WTC11 (cell line): ENCODE measurements around the gene SORCS2. TPM values are rescaled to one million over a fixed set of nuclear protein-coding genes. Genes with fewer than 3 reads are reported as not detected.

Experiments used
- ATAC-seq: fragments of 200-7000 bp; cut with Tn5 transposase; 2 replicates; pipeline ENCODE4 v1.10.0; 2021; ENCODE audit warnings: mild to moderate bottlenecking, moderate library complexity
- CTCF ChIA-PET: fragments of 300-600 bp; sonication (Branson Sonifier 250); formaldehyde crosslinking; loops from one replicate; lab custom pipeline; 2021; ENCODE audit warnings: antibody characterized with exemption; lab: Charles Lee
- POLR2A ChIA-PET: fragments of 350-600 bp; sonication (Branson Sonifier 250); formaldehyde crosslinking; loops from one replicate; lab custom pipeline; 2021; ENCODE audit warnings: antibody characterized with exemption; lab: Charles Lee
- DNase-seq: peaks from one replicate; pipeline ENCODE4 v3.0.0; 2021; ENCODE audit warnings: low spot score
- H3K27ac Mint-ChIP-seq: 2 replicates; pipeline ENCODE4 v1.8.0; 2021; ENCODE audit warnings: mixed read lengths
- H3K27me3 Mint-ChIP-seq: 2 replicates; pipeline ENCODE4 v1.8.0; 2021; ENCODE audit warnings: low read depth, mild to moderate bottlenecking, moderate library complexity, mixed read lengths
- H3K36me3 Mint-ChIP-seq: 2 replicates; pipeline ENCODE4 v1.8.0; 2021; ENCODE audit warnings: mixed read lengths
- H3K4me1 Mint-ChIP-seq: 2 replicates; pipeline ENCODE4 v1.8.0; 2022; ENCODE audit warnings: mixed read lengths
- H3K4me3 Mint-ChIP-seq: 2 replicates; pipeline ENCODE4 v1.8.0; 2021; ENCODE audit warnings: mild to moderate bottlenecking, moderate library complexity, mixed read lengths
- H3K9me3 Mint-ChIP-seq: 2 replicates; pipeline ENCODE4 v1.8.0; 2021; ENCODE audit warnings: mixed read lengths
- ATF1 ChIP-seq: sonication (generic); formaldehyde crosslinking; IDR thresholded peaks from 2 replicates; pipeline ENCODE4 v1.8.1; 2023; ENCODE audit warnings: mild to moderate bottlenecking, moderate library complexity, missing genetic modification reagents
- ATF3 ChIP-seq: sonication (generic); formaldehyde crosslinking; conservative IDR thresholded peaks from 2 replicates; pipeline ENCODE4 v1.8.1; 2022; ENCODE audit warnings: mild to moderate bottlenecking, missing genetic modification reagents
- HMGA2 ChIP-seq: fragments of 250-450 bp; sonication (Bioruptor Pico); IDR thresholded peaks from 2 replicates; pipeline ENCODE4 v1.4.0; 2021; ENCODE audit warnings: mild to moderate bottlenecking, moderate library complexity
- JAZF1 ChIP-seq: fragments of 250-450 bp; sonication (Bioruptor Pico); IDR thresholded peaks from 2 replicates; pipeline ENCODE4 v1.9.0; 2021; ENCODE audit warnings: moderate library complexity, mild to moderate bottlenecking, inconsistent platforms
- JUN ChIP-seq: sonication (generic); formaldehyde crosslinking; IDR thresholded peaks from 2 replicates; pipeline ENCODE4 v1.8.0; 2023; ENCODE audit warnings: mild to moderate bottlenecking, missing genetic modification reagents
- NR2C2 ChIP-seq: sonication (generic); formaldehyde crosslinking; IDR thresholded peaks from 2 replicates; pipeline ENCODE4 v1.8.0; 2022; ENCODE audit warnings: mild to moderate bottlenecking, missing genetic modification reagents
- RELA ChIP-seq: sonication (generic); formaldehyde crosslinking; IDR thresholded peaks from 2 replicates; pipeline ENCODE4 v1.8.1; 2022; ENCODE audit warnings: missing genetic modification reagents, mild to moderate bottlenecking, borderline replicate concordance
- TEAD1 ChIP-seq: sonication (generic); formaldehyde crosslinking; IDR thresholded peaks from 2 replicates; pipeline ENCODE4 v1.8.0; 2022; ENCODE audit warnings: mild to moderate bottlenecking, missing genetic modification reagents
- ZBTB21 ChIP-seq: sonication (generic); formaldehyde crosslinking; IDR thresholded peaks from 2 replicates; pipeline ENCODE4 v1.8.1; 2023; ENCODE audit warnings: mild to moderate bottlenecking, missing genetic modification reagents, borderline replicate concordance
- ZBTB43 ChIP-seq: sonication (generic); formaldehyde crosslinking; IDR thresholded peaks from 2 replicates; pipeline ENCODE4 v1.8.1; 2023; ENCODE audit warnings: mild to moderate bottlenecking, missing genetic modification reagents
- ZNF416 ChIP-seq: fragments of 250-450 bp; sonication (Bioruptor Pico); IDR thresholded peaks from 2 replicates; pipeline ENCODE4 v1.9.0; 2021; ENCODE audit warnings: mild to moderate bottlenecking, inconsistent platforms
- ZNF532 ChIP-seq: fragments of 250-450 bp; sonication (Bioruptor Pico); IDR thresholded peaks from 2 replicates; pipeline ENCODE4 v1.9.0; 2021; ENCODE audit warnings: mild to moderate bottlenecking, borderline replicate concordance
- total RNA-seq: library from RNA; stranded (reverse); gene quantifications from 3 replicates; pipeline ENCODE4 v1.2.3, GENCODE V29; 2021
- TF ChIP-seq, protein P1 (sequence below): sonication (generic); formaldehyde crosslinking; IDR thresholded peaks from 2 replicates; pipeline ENCODE4 v1.8.0; 2022; ENCODE audit warnings: missing genetic modification reagents
- TF ChIP-seq, protein P2 (sequence below): sonication (generic); formaldehyde crosslinking; IDR thresholded peaks from 2 replicates; pipeline ENCODE4 v1.8.1; 2022; ENCODE audit warnings: missing genetic modification reagents, borderline replicate concordance
- TF ChIP-seq, protein P3 (sequence below): sonication (generic); formaldehyde crosslinking; IDR thresholded peaks from 2 replicates; pipeline ENCODE4 v1.8.0; 2022; ENCODE audit warnings: mild to moderate bottlenecking, missing genetic modification reagents
- TF ChIP-seq, protein P4 (sequence below): fragments of 200-600 bp; IDR thresholded peaks from 2 replicates; pipeline ENCODE4 v1.8.0; 2022; ENCODE audit warnings: antibody characterized with exemption
- TF ChIP-seq, protein P5 (sequence below): fragments of 250-450 bp; sonication (Bioruptor Pico); IDR thresholded peaks from 2 replicates; pipeline ENCODE4 v2.1.2; 2022; ENCODE audit warnings: mild to moderate bottlenecking, moderate library complexity

SORCS2 gene
- total RNA-seq, 1 experiment from 2014 or later, result 6.6 TPM

GRCh38 chr4:7723625-7724024 is 531.3 kb downstream of the SORCS2 start:
- H3K4me3 Mint-ChIP-seq, result no peak overlapping the region
- CTCF ChIA-PET, result interaction anchor here (1.6 kb wide), 1 partner anchor 38 kb away, joined by 4 read pairs; no protein-coding TSS in a partner anchor
- no peak for DNase-seq
- H3K4me1 Mint-ChIP-seq, result no peaks in the 10 kb centered on the region
- no peaks in the 10 kb centered on the region; the same call in 1 of the 2 replicates for H3K36me3 Mint-ChIP-seq
- TF ChIP-seq ZNF416 (no peak), TEAD1 (CRISPR knock-in tag) (no peak), ATF1 (CRISPR knock-in tag) (no peak), RELA (no peak), ZBTB43 (CRISPR knock-in tag) (no peak), ZBTB21 (CRISPR knock-in tag) (no peak)
- TF ChIP-seq, protein P1, sequence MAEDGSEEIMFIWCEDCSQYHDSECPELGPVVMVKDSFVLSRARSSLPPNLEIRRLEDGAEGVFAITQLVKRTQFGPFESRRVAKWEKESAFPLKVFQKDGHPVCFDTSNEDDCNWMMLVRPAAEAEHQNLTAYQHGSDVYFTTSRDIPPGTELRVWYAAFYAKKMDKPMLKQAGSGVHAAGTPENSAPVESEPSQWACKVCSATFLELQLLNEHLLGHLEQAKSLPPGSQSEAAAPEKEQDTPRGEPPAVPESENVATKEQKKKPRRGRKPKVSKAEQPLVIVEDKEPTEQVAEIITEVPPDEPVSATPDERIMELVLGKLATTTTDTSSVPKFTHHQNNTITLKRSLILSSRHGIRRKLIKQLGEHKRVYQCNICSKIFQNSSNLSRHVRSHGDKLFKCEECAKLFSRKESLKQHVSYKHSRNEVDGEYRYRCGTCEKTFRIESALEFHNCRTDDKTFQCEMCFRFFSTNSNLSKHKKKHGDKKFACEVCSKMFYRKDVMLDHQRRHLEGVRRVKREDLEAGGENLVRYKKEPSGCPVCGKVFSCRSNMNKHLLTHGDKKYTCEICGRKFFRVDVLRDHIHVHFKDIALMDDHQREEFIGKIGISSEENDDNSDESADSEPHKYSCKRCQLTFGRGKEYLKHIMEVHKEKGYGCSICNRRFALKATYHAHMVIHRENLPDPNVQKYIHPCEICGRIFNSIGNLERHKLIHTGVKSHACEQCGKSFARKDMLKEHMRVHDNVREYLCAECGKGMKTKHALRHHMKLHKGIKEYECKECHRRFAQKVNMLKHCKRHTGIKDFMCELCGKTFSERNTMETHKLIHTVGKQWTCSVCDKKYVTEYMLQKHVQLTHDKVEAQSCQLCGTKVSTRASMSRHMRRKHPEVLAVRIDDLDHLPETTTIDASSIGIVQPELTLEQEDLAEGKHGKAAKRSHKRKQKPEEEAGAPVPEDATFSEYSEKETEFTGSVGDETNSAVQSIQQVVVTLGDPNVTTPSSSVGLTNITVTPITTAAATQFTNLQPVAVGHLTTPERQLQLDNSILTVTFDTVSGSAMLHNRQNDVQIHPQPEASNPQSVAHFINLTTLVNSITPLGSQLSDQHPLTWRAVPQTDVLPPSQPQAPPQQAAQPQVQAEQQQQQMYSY (CRISPR knock-in tag), result no peak
- TF ChIP-seq, protein P2, sequence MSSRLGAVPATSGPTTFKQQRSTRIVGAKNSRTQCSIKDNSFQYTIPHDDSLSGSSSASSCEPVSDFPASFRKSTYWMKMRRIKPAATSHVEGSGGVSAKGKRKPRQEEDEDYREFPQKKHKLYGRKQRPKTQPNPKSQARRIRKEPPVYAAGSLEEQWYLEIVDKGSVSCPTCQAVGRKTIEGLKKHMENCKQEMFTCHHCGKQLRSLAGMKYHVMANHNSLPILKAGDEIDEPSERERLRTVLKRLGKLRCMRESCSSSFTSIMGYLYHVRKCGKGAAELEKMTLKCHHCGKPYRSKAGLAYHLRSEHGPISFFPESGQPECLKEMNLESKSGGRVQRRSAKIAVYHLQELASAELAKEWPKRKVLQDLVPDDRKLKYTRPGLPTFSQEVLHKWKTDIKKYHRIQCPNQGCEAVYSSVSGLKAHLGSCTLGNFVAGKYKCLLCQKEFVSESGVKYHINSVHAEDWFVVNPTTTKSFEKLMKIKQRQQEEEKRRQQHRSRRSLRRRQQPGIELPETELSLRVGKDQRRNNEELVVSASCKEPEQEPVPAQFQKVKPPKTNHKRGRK (CRISPR knock-in tag), result no peak
- TF ChIP-seq, all 79 proteins: peak for 0
- peaks cover 12% of the 10 kb centered on the region for H3K9me3 Mint-ChIP-seq
- POLR2A ChIA-PET, result no interaction called here
- peaks cover 7% of the 10 kb centered on the region for H3K27me3 Mint-ChIP-seq
- ATAC-seq, result no peak
- H3K27ac Mint-ChIP-seq, result no peak overlapping the region

GRCh38 chr4:7725951-7726350 is 533.6 kb downstream of the SORCS2 start:
- H3K27me3 Mint-ChIP-seq, result no peaks in the 10 kb centered on the region
- no peaks in the 10 kb centered on the region; the same call in 1 of the 2 replicates for H3K36me3 Mint-ChIP-seq
- ATAC-seq, result no peak
- CTCF ChIA-PET, result no interaction called here
- peaks cover 12% of the 10 kb centered on the region for H3K9me3 Mint-ChIP-seq
- DNase-seq, result no peak
- H3K27ac Mint-ChIP-seq, result no peak overlapping the region
- H3K4me3 Mint-ChIP-seq, result no peak overlapping the region
- POLR2A ChIA-PET, result no interaction called here
- TF ChIP-seq, protein P3, sequence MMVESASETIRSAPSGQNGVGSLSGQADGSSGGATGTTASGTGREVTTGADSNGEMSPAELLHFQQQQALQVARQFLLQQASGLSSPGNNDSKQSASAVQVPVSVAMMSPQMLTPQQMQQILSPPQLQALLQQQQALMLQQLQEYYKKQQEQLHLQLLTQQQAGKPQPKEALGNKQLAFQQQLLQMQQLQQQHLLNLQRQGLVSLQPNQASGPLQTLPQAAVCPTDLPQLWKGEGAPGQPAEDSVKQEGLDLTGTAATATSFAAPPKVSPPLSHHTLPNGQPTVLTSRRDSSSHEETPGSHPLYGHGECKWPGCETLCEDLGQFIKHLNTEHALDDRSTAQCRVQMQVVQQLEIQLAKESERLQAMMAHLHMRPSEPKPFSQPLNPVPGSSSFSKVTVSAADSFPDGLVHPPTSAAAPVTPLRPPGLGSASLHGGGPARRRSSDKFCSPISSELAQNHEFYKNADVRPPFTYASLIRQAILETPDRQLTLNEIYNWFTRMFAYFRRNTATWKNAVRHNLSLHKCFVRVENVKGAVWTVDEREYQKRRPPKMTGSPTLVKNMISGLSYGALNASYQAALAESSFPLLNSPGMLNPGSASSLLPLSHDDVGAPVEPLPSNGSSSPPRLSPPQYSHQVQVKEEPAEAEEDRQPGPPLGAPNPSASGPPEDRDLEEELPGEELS (CRISPR knock-in tag), result no peak
- TF ChIP-seq NR2C2 (no peak), HMGA2 (CRISPR knock-in tag) (no peak), JAZF1 (CRISPR knock-in tag) (no peak), ZNF532 (CRISPR knock-in tag) (no peak), JUN (CRISPR knock-in tag) (no peak), ATF3 (CRISPR knock-in tag) (no peak)
- TF ChIP-seq, protein P4, sequence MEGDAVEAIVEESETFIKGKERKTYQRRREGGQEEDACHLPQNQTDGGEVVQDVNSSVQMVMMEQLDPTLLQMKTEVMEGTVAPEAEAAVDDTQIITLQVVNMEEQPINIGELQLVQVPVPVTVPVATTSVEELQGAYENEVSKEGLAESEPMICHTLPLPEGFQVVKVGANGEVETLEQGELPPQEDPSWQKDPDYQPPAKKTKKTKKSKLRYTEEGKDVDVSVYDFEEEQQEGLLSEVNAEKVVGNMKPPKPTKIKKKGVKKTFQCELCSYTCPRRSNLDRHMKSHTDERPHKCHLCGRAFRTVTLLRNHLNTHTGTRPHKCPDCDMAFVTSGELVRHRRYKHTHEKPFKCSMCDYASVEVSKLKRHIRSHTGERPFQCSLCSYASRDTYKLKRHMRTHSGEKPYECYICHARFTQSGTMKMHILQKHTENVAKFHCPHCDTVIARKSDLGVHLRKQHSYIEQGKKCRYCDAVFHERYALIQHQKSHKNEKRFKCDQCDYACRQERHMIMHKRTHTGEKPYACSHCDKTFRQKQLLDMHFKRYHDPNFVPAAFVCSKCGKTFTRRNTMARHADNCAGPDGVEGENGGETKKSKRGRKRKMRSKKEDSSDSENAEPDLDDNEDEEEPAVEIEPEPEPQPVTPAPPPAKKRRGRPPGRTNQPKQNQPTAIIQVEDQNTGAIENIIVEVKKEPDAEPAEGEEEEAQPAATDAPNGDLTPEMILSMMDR, result no peak
- TF ChIP-seq, protein P5, sequence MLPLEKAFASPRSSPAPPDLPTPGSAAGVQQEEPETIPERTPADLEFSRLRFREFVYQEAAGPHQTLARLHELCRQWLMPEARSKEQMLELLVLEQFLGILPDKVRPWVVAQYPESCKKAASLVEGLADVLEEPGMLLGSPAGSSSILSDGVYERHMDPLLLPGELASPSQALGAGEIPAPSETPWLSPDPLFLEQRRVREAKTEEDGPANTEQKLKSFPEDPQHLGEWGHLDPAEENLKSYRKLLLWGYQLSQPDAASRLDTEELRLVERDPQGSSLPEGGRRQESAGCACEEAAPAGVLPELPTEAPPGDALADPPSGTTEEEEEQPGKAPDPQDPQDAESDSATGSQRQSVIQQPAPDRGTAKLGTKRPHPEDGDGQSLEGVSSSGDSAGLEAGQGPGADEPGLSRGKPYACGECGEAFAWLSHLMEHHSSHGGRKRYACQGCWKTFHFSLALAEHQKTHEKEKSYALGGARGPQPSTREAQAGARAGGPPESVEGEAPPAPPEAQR (CRISPR knock-in tag), result no peak
- H3K4me1 Mint-ChIP-seq, result no peaks in the 10 kb centered on the region
